ENCODE measurements around the gene DNAJC4. TPM values are rescaled to one million over a fixed set of nuclear protein-coding genes. Genes with fewer than 3 reads are reported as not detected.

The DNAJC4 gene
- total and polyA plus RNA-seq, 8 donors = 28.1 to 125 (median 34.7) TPM

DNA sequence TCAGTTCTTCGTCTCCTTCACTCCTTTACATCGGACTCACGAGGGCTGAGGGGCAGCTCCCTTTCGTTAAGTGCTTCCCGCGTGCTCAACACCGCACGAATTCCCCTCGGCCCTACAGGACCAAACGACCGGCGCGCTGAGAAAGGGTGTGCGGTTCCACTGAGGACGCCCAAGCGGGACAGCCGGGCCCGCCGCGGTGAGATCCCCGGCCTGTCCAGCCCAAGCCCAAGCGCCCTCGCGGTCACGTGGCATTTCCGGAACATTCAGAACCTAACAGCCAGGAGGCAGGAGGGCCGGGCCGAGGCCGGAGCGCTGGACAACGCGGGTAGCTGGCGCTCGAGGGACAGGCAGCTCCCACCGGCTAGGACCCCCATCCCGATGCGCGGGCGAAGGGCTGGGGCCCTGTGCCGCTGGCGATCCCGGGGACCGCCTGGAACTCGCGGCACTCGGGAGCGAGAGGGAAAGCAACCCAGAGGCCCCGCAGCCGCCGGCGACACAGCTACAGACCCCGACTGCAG is 45.1 kb upstream of the DNAJC4 start:
- Histone ChIP-seq H3K27ac (peak overlapping the region; percentile 85 to 99 (median 94)), H3K4me1 (peaks cover 22 to 50% (median 34%) of the 10 kb centered on the region in 3 donors), H3K27me3 (no peaks in the 10 kb centered on the region), H3K4me3 (peak overlapping the region; percentile 45 to 69 (median 50)), H3K36me3 (no peaks in the 10 kb centered on the region), H3K9me3 (no peaks in the 10 kb centered on the region)
- intact Hi-C loops (cut with DNase I) = no loop called here
- FAIRE-seq = no peak
- WGBS, 2 donors = 0% methylated on average over 51 to 52 of the region's 52 CpGs
- DNase-seq = peak in 3 of 6 donors; percentile 77 to 92 (median 86)
- peak; percentile 39 to 48 (median 44) for ATAC-seq
- TF ChIP-seq, protein P1, sequence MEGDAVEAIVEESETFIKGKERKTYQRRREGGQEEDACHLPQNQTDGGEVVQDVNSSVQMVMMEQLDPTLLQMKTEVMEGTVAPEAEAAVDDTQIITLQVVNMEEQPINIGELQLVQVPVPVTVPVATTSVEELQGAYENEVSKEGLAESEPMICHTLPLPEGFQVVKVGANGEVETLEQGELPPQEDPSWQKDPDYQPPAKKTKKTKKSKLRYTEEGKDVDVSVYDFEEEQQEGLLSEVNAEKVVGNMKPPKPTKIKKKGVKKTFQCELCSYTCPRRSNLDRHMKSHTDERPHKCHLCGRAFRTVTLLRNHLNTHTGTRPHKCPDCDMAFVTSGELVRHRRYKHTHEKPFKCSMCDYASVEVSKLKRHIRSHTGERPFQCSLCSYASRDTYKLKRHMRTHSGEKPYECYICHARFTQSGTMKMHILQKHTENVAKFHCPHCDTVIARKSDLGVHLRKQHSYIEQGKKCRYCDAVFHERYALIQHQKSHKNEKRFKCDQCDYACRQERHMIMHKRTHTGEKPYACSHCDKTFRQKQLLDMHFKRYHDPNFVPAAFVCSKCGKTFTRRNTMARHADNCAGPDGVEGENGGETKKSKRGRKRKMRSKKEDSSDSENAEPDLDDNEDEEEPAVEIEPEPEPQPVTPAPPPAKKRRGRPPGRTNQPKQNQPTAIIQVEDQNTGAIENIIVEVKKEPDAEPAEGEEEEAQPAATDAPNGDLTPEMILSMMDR (IDR thresholded peaks at IDR 0.05) = no peak

DNA sequence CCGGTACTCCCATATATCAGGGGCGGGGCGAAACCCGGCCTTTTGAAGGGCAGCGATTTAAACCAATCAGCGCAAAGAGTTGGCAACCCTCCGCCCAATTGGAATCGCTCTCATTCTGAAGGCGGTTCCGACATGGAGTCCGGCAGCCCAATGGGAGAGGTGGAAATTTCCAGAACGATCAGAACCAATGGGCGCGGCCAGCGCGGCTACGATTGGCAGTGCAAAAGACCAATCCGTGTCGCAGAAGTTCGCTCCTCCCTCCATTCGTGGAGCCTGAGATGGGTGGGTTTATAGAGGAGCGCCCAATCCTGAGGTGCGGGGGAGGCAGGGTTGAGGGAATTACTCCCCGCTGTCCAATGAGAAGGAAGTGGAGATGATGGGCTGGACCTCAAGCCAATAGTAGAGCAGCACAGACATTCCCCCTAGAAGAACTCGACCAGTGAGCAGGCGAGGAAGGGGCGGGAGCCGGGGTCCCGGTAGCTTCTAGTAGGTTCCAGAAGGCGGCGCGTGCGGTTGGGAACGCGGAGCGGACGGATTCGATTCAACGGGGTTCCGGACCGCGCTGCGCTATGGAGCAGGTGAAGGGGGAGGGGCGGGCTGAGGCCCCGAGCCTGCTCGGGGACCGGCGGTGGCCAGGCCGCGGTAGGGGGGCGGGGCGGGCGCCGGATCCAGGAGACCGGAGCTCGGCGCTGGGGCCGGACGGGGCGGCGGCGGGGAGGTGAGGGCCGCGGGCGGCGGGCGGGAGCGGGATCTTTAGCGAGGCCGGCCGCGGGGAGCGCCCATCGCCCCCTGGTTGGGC is 44.5 kb upstream of the DNAJC4 start, which contains the start of gene STIP1:
Gene STIP1, plus strand, starts transcription at position 479 of the 799 bp plus-strand sequence. Its CDS starts 91 bp downstream, at position 570.
- FAIRE-seq (peak; percentile 92), ATAC-seq (peak; percentile 78 to 89 (median 83)), DNase-seq (peak; percentile 98 to 100 (median 99))
- 0% methylated on average over 64 to 74 of the region's 74 CpGs for WGBS, 2 donors
- Histone ChIP-seq H3K4me1 (peaks cover 19 to 46% (median 34%) of the 10 kb centered on the region in 3 donors), H3K9me3 (no peaks in the 10 kb centered on the region), H3K36me3 (no peaks in the 10 kb centered on the region), H3K4me3 (peak within 1 kb of the TSS; percentile 45 to 69 (median 50)), H3K27me3 (no peaks in the 10 kb centered on the region), H3K27ac (peak within 1 kb of the TSS; percentile 85 to 99 (median 94))
- intact Hi-C loops (cut with DNase I) = no loop called here
- TF ChIP-seq, protein P1 (IDR thresholded peaks at IDR 0.05) = peak in 2 of 4 donors; percentile 11 to 27

DNA sequence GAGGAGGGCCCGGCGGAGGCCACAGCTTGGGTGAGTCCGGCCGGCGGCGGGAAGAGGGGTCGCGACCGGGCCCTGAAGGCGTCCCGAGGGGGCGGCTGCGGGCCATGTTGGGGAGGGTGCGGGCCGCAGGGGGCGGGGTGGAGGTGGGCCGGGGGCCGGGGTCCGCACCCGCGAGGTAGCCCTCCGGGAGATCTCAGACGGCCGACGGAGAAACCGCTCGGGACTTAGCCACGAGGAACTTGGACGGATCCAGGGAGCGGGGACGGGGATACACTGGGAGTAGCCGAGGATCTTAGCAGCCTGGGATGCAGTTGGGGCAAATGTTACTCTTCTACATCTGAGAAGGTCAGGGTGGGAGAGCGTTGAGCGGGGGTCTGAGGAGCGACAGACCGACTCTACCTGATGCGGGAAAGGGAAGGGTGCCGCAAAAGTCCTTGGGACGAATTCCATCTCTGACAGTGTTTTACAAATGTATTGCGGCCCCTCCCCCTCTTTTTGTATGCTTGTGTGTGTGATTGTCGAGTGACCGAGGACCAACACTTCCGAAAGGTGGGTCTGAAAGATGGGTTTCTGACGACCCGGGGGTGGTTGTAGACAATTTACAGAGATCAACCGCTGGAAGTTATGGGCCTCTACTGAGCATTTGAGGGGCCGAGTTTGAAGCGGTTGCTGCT is 43.7 kb upstream of the DNAJC4 start:
- no peaks in the 10 kb centered on the region for H3K9me3 ChIP-seq
- H3K4me3 ChIP-seq = no peak overlapping the region
- no peaks in the 10 kb centered on the region for H3K27me3 ChIP-seq
- FAIRE-seq (no peak), ATAC-seq (no peak), DNase-seq (peak in 2 of 6 donors; percentile 49 to 53)
- TF ChIP-seq, protein P1 (IDR thresholded peaks at IDR 0.05) = no peak
- H3K4me1 ChIP-seq = peaks cover 14 to 41% (median 26%) of the 10 kb centered on the region in 3 donors
- H3K27ac ChIP-seq = peak overlapping the region in 2 of 4 donors; percentile 42 to 64
- intact Hi-C loops (cut with DNase I) = no loop called here
- WGBS, 2 donors = 1 to 2% methylated on average over 37 to 48 of the region's 48 CpGs
- H3K36me3 ChIP-seq = no peaks in the 10 kb centered on the region

DNA sequence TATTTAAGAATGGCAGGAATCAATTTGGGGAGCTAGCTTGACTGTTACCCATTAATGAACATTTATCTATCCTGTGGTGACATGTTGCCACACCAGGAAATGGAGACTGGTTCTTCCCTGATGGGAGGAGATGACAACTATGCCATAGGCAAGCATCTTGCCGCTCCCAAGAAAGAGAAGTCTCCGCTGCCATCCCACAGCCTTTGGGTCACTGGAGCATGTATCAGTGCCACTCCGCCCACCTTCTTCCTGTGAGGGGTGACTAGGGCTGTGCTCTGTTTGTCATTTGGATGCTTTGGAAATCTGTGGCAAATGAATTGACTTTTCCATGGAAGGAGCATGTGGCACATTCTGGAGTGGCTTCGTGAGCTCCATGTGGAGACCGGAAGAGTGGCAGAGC is 37.9 kb upstream of the DNAJC4 start:
- Histone ChIP-seq H3K9me3 (no peaks in the 10 kb centered on the region), H3K36me3 (peaks cover 15 to 48% (median 42%) of the 10 kb centered on the region in 3 donors), H3K27ac (no peak overlapping the region), H3K4me1 (peaks cover 0 to 9% (median 3%) of the 10 kb centered on the region in 3 donors), H3K4me3 (no peak overlapping the region), H3K27me3 (no peaks in the 10 kb centered on the region)
- ATAC-seq (no peak), FAIRE-seq (no peak), DNase-seq (no peak)
- intact Hi-C loops (cut with DNase I) = no loop called here
- 91 to 94% methylated on average over 5 of the region's 5 CpGs for WGBS, 2 donors
- TF ChIP-seq, protein P1 (IDR thresholded peaks at IDR 0.05) = no peak
